HFFc6 (cell line): ENCODE results near the gene C5orf24. TPM values are rescaled to one million over a fixed set of nuclear protein-coding genes. Genes with fewer than 3 reads are reported as not detected.

Experiments
- DNase-seq: peaks from one replicate; pipeline ENCODE4 v3.0.0-alpha.2; 2018
- H3K27ac Mint-ChIP-seq: 2 replicates; pipeline ENCODE4 v1.8.0; 2020; ENCODE audit warnings: mild to moderate bottlenecking, mixed read lengths
- H3K27me3 Mint-ChIP-seq: 2 replicates; pipeline ENCODE4 v1.8.0; 2021; ENCODE audit warnings: mild to moderate bottlenecking, moderate library complexity, mixed read lengths; ENCODE audit not compliant: insufficient read depth
- H3K36me3 Mint-ChIP-seq: 2 replicates; pipeline ENCODE4 v1.8.0; 2021; ENCODE audit warnings: low read depth, mixed read lengths
- H3K4me1 Mint-ChIP-seq: 2 replicates; pipeline ENCODE4 v1.8.0; 2020; ENCODE audit warnings: low read depth, mixed read lengths
- H3K4me3 Mint-ChIP-seq: 2 replicates; pipeline ENCODE4 v1.8.0; 2020; ENCODE audit warnings: mild to moderate bottlenecking, moderate library complexity, mixed read lengths
- H3K9me3 Mint-ChIP-seq: 2 replicates; pipeline ENCODE4 v1.8.0; 2020; ENCODE audit warnings: mild to moderate bottlenecking, mixed read lengths
- total RNA-seq, 6 experiments: library from RNA; stranded (reverse); fragmentation: NEBNext Ultra II Directional; extraction: Animal tissue kit (Norgen Biotek cat#: 25700); gene quantifications; 2 replicates in 1 of 6; 3 replicates in 5 of 6; pipeline ENCODE4 v1.2.3, GENCODE V29; 2021
- TF ChIP-seq, protein P1 (sequence below): fragments of 200-600 bp; sonication (generic); IDR thresholded peaks from 2 replicates; pipeline ENCODE4 v1.5.0; 2021; ENCODE audit warnings: antibody characterized with exemption, mild to moderate bottlenecking

Gene C5orf24
- total RNA-seq, 6 experiments from 2014 or later: 48.8 to 61.5 (median 57.6) TPM

DNA sequence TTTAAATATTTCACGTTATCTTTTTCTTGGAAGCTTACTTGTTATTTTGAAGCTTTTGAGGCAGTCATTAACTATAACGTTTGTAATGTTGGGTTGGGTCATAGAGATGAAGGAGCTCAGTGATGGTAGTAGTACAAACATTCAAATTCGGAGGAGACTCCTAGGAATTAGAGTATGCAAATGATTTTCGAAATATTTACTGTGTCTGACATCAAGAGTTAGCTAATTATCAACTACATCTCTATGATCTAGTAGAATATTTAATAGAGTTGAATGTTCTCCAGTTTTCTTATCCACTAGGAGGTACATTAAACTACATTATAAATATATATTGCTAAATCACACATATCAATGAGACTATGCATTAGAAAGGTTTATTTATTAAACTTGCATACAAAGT is 28.8 kb upstream of the C5orf24 start:
- Mint-ChIP-seq H3K4me3 (no peak overlapping the region), H3K9me3 (no peaks in the 10 kb centered on the region), H3K36me3 (peaks cover 9% of the 10 kb centered on the region; the same call in 1 of the 2 replicates), H3K27ac (no peak overlapping the region), H3K4me1 (no peaks in the 10 kb centered on the region), H3K27me3 (no peaks in the 10 kb centered on the region)
- no peak for DNase-seq
- TF ChIP-seq, protein P1, sequence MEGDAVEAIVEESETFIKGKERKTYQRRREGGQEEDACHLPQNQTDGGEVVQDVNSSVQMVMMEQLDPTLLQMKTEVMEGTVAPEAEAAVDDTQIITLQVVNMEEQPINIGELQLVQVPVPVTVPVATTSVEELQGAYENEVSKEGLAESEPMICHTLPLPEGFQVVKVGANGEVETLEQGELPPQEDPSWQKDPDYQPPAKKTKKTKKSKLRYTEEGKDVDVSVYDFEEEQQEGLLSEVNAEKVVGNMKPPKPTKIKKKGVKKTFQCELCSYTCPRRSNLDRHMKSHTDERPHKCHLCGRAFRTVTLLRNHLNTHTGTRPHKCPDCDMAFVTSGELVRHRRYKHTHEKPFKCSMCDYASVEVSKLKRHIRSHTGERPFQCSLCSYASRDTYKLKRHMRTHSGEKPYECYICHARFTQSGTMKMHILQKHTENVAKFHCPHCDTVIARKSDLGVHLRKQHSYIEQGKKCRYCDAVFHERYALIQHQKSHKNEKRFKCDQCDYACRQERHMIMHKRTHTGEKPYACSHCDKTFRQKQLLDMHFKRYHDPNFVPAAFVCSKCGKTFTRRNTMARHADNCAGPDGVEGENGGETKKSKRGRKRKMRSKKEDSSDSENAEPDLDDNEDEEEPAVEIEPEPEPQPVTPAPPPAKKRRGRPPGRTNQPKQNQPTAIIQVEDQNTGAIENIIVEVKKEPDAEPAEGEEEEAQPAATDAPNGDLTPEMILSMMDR: no peak

GRCh38 chr5:134818776-134819175 is 27.0 kb upstream of the C5orf24 start:
- Mint-ChIP-seq H3K27ac (no peak overlapping the region), H3K9me3 (no peaks in the 10 kb centered on the region), H3K4me3 (no peak overlapping the region), H3K27me3 (no peaks in the 10 kb centered on the region), H3K4me1 (no peaks in the 10 kb centered on the region), H3K36me3 (peaks cover 9% of the 10 kb centered on the region; the same call in 1 of the 2 replicates)
- TF ChIP-seq, protein P1: no peak
- DNase-seq: no peak

DNA sequence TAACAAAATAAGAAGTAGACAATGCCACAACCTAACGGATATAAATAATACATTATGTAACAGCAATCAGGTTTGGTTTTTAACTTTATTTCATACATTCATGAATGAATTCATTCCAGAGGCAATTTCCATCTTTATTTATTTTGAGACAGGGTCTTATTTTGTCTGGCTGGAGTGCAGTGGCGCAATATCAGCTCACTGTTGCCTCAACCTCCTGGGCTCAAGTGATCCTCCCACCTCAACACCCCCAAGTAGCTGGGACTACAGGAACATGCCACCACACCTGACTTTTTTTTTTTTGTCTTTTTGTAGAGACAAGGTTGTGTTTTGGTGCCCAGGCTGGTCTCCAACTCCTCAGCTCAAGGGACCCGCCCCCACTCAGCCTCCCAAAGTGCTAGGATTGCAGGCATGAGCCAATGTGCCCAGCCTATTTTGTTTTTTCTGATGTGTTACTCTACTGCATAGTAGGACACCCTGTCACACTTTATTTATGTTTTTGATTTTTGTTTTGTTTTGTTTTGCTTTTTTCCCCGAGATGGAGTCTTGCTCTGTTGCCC is 26.3 kb upstream of the C5orf24 start:
- H3K36me3 Mint-ChIP-seq: peaks cover 9% of the 10 kb centered on the region; the same call in 1 of the 2 replicates
- H3K27me3 Mint-ChIP-seq: no peaks in the 10 kb centered on the region
- H3K4me3 Mint-ChIP-seq: no peak overlapping the region
- TF ChIP-seq, protein P1: no peak
- no peak for DNase-seq
- no peaks in the 10 kb centered on the region for H3K9me3 Mint-ChIP-seq
- no peak overlapping the region for H3K27ac Mint-ChIP-seq
- H3K4me1 Mint-ChIP-seq: no peaks in the 10 kb centered on the region

DNA sequence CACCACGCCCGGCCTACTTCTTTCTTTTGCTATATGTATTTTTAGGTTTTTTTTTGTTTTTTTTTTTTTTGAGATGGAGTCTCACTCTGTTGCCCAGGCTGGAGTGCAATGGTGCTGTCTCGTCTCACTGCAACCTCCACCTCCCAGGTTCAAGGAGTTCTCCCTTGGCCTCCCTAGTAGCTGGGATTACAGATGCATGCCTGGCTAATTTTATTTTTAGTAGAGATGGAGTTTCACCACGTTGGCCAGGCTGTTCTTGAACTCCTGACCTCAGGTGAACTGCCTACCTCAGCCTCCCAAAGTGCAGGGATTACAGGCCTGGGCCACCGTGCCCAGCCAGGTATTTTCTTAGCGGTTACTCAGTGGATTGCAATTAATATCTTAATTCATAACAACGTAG is 23.9 kb upstream of the C5orf24 start:
- Mint-ChIP-seq H3K36me3 (peaks cover 6% of the 10 kb centered on the region; the same call in 1 of the 2 replicates), H3K27me3 (no peaks in the 10 kb centered on the region), H3K4me3 (no peak overlapping the region), H3K4me1 (no peaks in the 10 kb centered on the region), H3K9me3 (no peaks in the 10 kb centered on the region), H3K27ac (no peak overlapping the region)
- TF ChIP-seq, protein P1: no peak
- no peak for DNase-seq

DNA sequence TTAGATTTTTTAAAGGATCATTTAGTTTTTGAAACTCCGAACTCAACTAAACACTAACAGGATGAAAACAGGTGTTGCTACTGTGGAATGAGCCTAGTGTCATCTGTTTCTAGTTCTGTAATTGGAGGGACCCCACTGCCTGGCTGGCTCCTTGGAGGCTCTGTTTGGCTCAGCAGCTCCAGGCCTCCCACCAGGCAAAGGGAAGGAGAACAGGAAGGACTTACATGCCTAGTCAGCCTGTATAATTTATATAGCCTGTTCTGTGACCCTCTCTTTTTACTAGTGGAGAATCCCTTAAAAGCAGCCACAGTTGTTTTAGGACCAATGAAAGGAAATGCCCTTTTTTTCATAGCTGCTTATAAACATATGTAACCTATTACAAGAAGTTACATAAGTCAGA is 21.1 kb upstream of the C5orf24 start:
- H3K4me1 Mint-ChIP-seq: no peaks in the 10 kb centered on the region
- no peaks in the 10 kb centered on the region for H3K9me3 Mint-ChIP-seq
- H3K4me3 Mint-ChIP-seq: no peak overlapping the region
- TF ChIP-seq, protein P1: no peak
- H3K27me3 Mint-ChIP-seq: no peaks in the 10 kb centered on the region; the same call in 1 of the 2 replicates
- H3K36me3 Mint-ChIP-seq: no peaks in the 10 kb centered on the region; the same call in 1 of the 2 replicates
- H3K27ac Mint-ChIP-seq: no peak overlapping the region
- no peak for DNase-seq
